K562 (cell line): ENCODE data around the gene GUCA1A. TPM values are rescaled to one million over a fixed set of nuclear protein-coding genes. Genes with fewer than 3 reads are reported as not detected.

Source experiments
- ARID2 ChIP-seq: fragments of 450-650 bp; IDR thresholded peaks from 2 replicates; pipeline ENCODE4 v1.6.1; 2017; ENCODE audit warnings: antibody characterized with exemption, mild to moderate bottlenecking
- ATF7 ChIP-seq: fragments of 450-650 bp; IDR thresholded peaks from 2 replicates; pipeline ENCODE4 v1.7.1; 2014; ENCODE audit warnings: mild to moderate bottlenecking, moderate library complexity
- DPF2 ChIP-seq: fragments of 450-650 bp; IDR thresholded peaks from 2 replicates; pipeline ENCODE4 v1.6.1; 2016
- EGR1 ChIP-seq: fragments of 450-650 bp; conservative IDR thresholded peaks from 2 replicates; pipeline ENCODE4 v1.6.1; 2017; ENCODE audit warnings: mild to moderate bottlenecking
- FOXK2 ChIP-seq, 2 experiments: fragments of 450-650 bp; IDR thresholded peaks in 1 of 2; conservative IDR thresholded peaks in 1 of 2; 2 replicates each; pipeline ENCODE4 v1.6.1; 2016; ENCODE audit warnings: low read depth in 2 of 2, mild to moderate bottlenecking in 1 of 2
- L3MBTL2 ChIP-seq: fragments of 450-650 bp; IDR thresholded peaks from 2 replicates; pipeline ENCODE4 v1.6.1; 2016; ENCODE audit warnings: mild to moderate bottlenecking, moderate library complexity
- MTA3 ChIP-seq: fragments of 450-650 bp; formaldehyde crosslinking; IDR thresholded peaks from 2 replicates; pipeline ENCODE4 v1.6.1; 2017; ENCODE audit warnings: mild to moderate bottlenecking, borderline replicate concordance
- NCOA6 ChIP-seq: fragments of 450-650 bp; IDR thresholded peaks from 2 replicates; pipeline ENCODE4 v1.6.1; 2017; ENCODE audit warnings: mild to moderate bottlenecking
- RAD21 ChIP-seq, 2 experiments: fragments of 250-450 bp in 1 of 2; fragments of 450-650 bp in 1 of 2; sonication (Bioruptor Pico) in 1 of 2; formaldehyde crosslinking in 1 of 2; IDR thresholded peaks in 1 of 2; conservative IDR thresholded peaks in 1 of 2; 2 replicates each; pipeline versions ENCODE4 v1.4.0 to v1.8.0; 2020 to 2022; ENCODE audit warnings: mild to moderate bottlenecking in 2 of 2, moderate library complexity in 1 of 2
- RUNX1 ChIP-seq: sonication (generic); IDR thresholded peaks from 2 replicates; pipeline ENCODE4 v1.6.1; 2016; ENCODE audit warnings: antibody characterized with exemption, low read depth
- STAT5A ChIP-seq: IDR thresholded peaks from 2 replicates; pipeline ENCODE4 v1.6.1; 2012; ENCODE audit warnings: low read length, inconsistent platforms, borderline replicate concordance
- TOE1 ChIP-seq, 2 experiments: fragments of 450-650 bp in 1 of 2; sonication (generic) in 1 of 2; formaldehyde crosslinking in 1 of 2; IDR thresholded peaks; 2 replicates each; pipeline versions ENCODE4 v1.7.1 to v1.8.0; 2016 to 2022; ENCODE audit warnings: borderline replicate concordance in 2 of 2, mild to moderate bottlenecking in 2 of 2, antibody characterized with exemption in 1 of 2, inconsistent platforms in 1 of 2, low read depth in 1 of 2, missing genetic modification reagents in 1 of 2, moderate library complexity in 1 of 2
- ZNF24 ChIP-seq: fragments of 450-650 bp; IDR thresholded peaks from 2 replicates; pipeline ENCODE4 v1.6.1; 2016
- ZNF780A ChIP-seq: fragments of 250-450 bp; sonication (Bioruptor Pico); IDR thresholded peaks from 2 replicates; pipeline ENCODE4 v1.5.0; 2021; ENCODE audit warnings: mild to moderate bottlenecking
- polyA plus RNA-seq, 8 experiments: library from polyadenylated mRNA; depleted of rRNA in 4 of 8; stranded (reverse) in 5 of 8; unstranded in 3 of 8; fragments of >200 nt; fragmentation: Nextera tagmentation in 2 of 8; fragmentation: Illumina TruSeq in 1 of 8; extraction: Ambion mirVana in 2 of 8; extraction: Trizol in 1 of 8; gene quantifications; 2 replicates each; pipeline versions ENCODE4 v1.2.1 to v1.2.3, GENCODE V29; 2011 to 2014; ENCODE audit warnings: inconsistent platforms in 1 of 8, missing spikeins in 1 of 8
- total RNA-seq, 7 experiments: library from RNA; depleted of rRNA in 6 of 7; stranded (reverse); fragments of >200 nt in 6 of 7; fragmentation: Illumina TruSeq in 2 of 7; extraction: Trizol in 2 of 7; gene quantifications; 2 replicates each; pipeline versions ENCODE4 v1.2.1 to v1.2.3, GENCODE V29; 2011 to 2021; ENCODE audit warnings: low replicate concordance in 1 of 7
- TF ChIP-seq, protein P1 (sequence below), 3 experiments: IDR thresholded peaks in 2 of 3; conservative IDR thresholded peaks in 1 of 3; 2 replicates each; pipeline ENCODE4 v1.5.1; 2011 to 2012; ENCODE audit warnings: low read length in 3 of 3, mild to moderate bottlenecking in 3 of 3, control low read depth in 2 of 3, improper control_type of control experiment in 1 of 3, inconsistent platforms in 1 of 3, low read depth in 1 of 3, mixed read lengths in 1 of 3, moderate library complexity in 1 of 3; ENCODE audit not compliant: insufficient read depth in 2 of 3
- TF ChIP-seq, protein P2 (sequence below), 2 experiments: IDR thresholded peaks; 2 replicates each; pipeline ENCODE4 v1.6.1; 2011; ENCODE audit warnings: borderline replicate concordance in 1 of 2, control low read depth in 1 of 2, low read depth in 1 of 2, low read length in 1 of 2, mild to moderate bottlenecking in 1 of 2, mixed read lengths in 1 of 2, moderate library complexity in 1 of 2; ENCODE audit not compliant: insufficient read depth in 1 of 2, insufficient read length in 1 of 2, poor library complexity in 1 of 2, severe bottlenecking in 1 of 2; ENCODE audit errors: extremely low read depth in 1 of 2
- TF ChIP-seq, protein P3 (sequence below): sonication (generic); formaldehyde crosslinking; IDR thresholded peaks from 2 replicates; pipeline ENCODE4 v1.8.0; 2022; ENCODE audit warnings: missing genetic modification reagents, mild to moderate bottlenecking, borderline replicate concordance
- TF ChIP-seq, protein P4 (sequence below): IDR thresholded peaks from 2 replicates; pipeline ENCODE4 v1.6.1; 2011; ENCODE audit warnings: borderline replicate concordance, low read depth, mild to moderate bottlenecking, moderate library complexity, low read length; ENCODE audit not compliant: insufficient read depth, poor library complexity, severe bottlenecking

The GUCA1A gene
- total and polyA plus RNA-seq, 9 of the 15 experiments (the other 6 are each of a cell fraction or from before 2014, with no cell fraction given): not detected

DNA sequence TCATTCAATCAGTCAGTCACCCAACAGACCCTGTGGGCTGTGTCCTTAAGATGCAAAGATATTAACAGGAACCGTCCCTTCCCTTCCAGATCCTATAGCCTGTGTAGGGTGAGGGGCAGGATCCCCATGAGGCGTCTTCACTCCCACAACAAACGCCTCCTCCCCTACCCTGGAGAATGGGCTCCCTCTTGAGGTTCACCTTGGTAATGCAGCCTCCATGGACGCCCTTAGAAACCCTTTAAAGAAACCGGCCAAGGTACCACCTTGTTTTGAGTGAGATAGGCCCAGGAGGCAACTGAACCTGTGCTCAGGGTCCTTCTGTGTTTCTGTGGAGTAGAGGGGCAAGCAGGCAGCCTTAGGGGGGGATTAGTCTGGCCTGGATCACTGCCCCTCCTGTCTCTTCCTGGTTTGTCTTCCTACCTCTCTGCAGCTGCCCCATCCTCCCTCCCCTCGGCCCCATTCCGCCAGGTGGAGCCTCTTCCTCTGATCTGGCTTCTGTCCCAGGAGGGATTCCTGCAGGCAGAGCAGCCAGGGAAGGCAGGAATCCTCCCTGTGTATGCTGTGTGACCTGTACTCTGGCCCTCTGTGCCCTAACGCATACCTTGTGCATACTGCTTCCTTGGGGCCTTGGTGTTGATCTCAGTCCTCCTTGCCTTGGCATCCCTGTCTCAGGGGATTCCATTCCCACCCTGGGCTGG, 6.6 kb upstream of the GUCA1A start (continued):
- TF ChIP-seq FOXK2 (conservative IDR thresholded peaks at IDR 0.05 in 1 of 2, IDR thresholded peaks at IDR 0.05 in 1 of 2; ENCODE audit: low read depth in 2 of 2) (peak; percentile 14 to 17; a peak in 1 of 4 replicates), MTA3 (peak; percentile 86; the same call in 1 of the 2 replicates), ZNF24 (0 out of 2 replicates have a peak, but pooled peaks have one; percentile 24), TOE1 (IDR thresholded peaks at IDR 0.05; ENCODE audit: borderline replicate concordance) (peak; percentile 30; the same call in 1 of the 2 replicates), TOE1 (CRISPR knock-in tag; IDR thresholded peaks at IDR 0.05; ENCODE audit: borderline replicate concordance, low read depth) (no peak), ATF7 (peak; percentile 59), RAD21 (CRISPR knock-in tag; conservative IDR thresholded peaks at IDR 0.05 in 1 of 2, IDR thresholded peaks at IDR 0.05 in 1 of 2) (peak; percentile 98), NCOA6 (no peak), EGR1 (peak; percentile 32; the same call in 1 of the 2 replicates), RUNX1 (no peak), STAT5A (no peak), ZNF780A (CRISPR knock-in tag) (no peak), ARID2 (peak; percentile 85), DPF2 (peak; percentile 18; the same call in 1 of the 2 replicates), L3MBTL2 (peak; percentile 40; the same call in 1 of the 2 replicates)
- TF ChIP-seq, protein P1, sequence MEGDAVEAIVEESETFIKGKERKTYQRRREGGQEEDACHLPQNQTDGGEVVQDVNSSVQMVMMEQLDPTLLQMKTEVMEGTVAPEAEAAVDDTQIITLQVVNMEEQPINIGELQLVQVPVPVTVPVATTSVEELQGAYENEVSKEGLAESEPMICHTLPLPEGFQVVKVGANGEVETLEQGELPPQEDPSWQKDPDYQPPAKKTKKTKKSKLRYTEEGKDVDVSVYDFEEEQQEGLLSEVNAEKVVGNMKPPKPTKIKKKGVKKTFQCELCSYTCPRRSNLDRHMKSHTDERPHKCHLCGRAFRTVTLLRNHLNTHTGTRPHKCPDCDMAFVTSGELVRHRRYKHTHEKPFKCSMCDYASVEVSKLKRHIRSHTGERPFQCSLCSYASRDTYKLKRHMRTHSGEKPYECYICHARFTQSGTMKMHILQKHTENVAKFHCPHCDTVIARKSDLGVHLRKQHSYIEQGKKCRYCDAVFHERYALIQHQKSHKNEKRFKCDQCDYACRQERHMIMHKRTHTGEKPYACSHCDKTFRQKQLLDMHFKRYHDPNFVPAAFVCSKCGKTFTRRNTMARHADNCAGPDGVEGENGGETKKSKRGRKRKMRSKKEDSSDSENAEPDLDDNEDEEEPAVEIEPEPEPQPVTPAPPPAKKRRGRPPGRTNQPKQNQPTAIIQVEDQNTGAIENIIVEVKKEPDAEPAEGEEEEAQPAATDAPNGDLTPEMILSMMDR (IDR thresholded peaks at IDR 0.05 in 2 of 3, conservative IDR thresholded peaks at IDR 0.05 in 1 of 3; ENCODE audit: insufficient read depth in 2 of 3, low read depth in 1 of 3, low read length in 3 of 3): peak; percentile 93 to 99 (median 94)
- TF ChIP-seq, protein P2, sequence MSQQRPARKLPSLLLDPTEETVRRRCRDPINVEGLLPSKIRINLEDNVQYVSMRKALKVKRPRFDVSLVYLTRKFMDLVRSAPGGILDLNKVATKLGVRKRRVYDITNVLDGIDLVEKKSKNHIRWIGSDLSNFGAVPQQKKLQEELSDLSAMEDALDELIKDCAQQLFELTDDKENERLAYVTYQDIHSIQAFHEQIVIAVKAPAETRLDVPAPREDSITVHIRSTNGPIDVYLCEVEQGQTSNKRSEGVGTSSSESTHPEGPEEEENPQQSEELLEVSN (IDR thresholded peaks at IDR 0.05; ENCODE audit: borderline replicate concordance in 1 of 2, extremely low read depth in 1 of 2, insufficient read depth in 1 of 2, insufficient read length in 1 of 2, low read depth in 1 of 2, low read length in 1 of 2, poor library complexity in 1 of 2, severe bottlenecking in 1 of 2): no peak
- TF ChIP-seq, protein P3, sequence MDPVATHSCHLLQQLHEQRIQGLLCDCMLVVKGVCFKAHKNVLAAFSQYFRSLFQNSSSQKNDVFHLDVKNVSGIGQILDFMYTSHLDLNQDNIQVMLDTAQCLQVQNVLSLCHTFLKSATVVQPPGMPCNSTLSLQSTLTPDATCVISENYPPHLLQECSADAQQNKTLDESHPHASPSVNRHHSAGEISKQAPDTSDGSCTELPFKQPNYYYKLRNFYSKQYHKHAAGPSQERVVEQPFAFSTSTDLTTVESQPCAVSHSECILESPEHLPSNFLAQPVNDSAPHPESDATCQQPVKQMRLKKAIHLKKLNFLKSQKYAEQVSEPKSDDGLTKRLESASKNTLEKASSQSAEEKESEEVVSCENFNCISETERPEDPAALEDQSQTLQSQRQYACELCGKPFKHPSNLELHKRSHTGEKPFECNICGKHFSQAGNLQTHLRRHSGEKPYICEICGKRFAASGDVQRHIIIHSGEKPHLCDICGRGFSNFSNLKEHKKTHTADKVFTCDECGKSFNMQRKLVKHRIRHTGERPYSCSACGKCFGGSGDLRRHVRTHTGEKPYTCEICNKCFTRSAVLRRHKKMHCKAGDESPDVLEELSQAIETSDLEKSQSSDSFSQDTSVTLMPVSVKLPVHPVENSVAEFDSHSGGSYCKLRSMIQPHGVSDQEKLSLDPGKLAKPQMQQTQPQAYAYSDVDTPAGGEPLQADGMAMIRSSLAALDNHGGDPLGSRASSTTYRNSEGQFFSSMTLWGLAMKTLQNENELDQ (CRISPR knock-in tag): no peak
- TF ChIP-seq, protein P4, sequence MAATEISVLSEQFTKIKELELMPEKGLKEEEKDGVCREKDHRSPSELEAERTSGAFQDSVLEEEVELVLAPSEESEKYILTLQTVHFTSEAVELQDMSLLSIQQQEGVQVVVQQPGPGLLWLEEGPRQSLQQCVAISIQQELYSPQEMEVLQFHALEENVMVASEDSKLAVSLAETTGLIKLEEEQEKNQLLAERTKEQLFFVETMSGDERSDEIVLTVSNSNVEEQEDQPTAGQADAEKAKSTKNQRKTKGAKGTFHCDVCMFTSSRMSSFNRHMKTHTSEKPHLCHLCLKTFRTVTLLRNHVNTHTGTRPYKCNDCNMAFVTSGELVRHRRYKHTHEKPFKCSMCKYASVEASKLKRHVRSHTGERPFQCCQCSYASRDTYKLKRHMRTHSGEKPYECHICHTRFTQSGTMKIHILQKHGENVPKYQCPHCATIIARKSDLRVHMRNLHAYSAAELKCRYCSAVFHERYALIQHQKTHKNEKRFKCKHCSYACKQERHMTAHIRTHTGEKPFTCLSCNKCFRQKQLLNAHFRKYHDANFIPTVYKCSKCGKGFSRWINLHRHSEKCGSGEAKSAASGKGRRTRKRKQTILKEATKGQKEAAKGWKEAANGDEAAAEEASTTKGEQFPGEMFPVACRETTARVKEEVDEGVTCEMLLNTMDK: peak; percentile 75
